Hepatic stellate cell (primary cell): ENCODE results near the gene ATF6.

Experiments
- DNase-seq: peaks from one replicate; pipeline ENCODE4 v3.0.0; 2011; ENCODE audit warnings: low spot score

Gene ATF6

GRCh38 chr1:161900160-161900559 lies 134.0 kb downstream of the ATF6 start:
- DNase-seq = no peak

- DNase-seq = no peak
These were observed 136.1 kb downstream of the ATF6 start for GRCh38 chr1:161902182-161902581.

DNA sequence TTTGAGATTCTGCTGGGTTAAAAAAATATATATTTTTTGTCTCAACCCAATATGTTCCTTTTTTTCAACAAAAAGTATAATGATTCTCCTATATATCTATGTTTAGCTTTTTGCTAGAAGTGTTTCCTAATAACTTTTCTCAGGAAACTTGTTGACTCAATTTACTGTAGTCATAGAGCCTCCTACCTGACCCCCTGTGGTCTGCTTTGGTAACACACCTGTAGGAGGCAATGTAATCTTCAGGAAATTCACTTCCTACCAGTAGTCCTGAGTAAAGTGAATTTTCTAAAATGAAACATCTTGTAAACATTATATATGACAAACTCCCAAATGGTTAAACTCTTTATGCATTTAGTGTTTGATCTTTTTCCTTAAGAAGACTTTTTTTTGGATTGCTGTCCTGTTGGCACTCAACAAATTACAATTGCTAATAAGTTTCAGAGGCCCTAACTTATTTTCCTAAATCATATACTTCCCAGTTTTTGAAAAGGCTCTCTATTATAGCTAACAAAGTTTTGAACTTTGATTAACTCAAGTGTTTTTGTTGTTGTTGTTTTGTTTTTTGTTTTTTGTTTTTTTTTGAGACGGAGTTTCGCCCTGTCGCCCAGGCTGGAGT lies 139.3 kb downstream of the ATF6 start:
- peak; percentile 16 for DNase-seq

GRCh38 chr1:161907265-161907664 lies 141.1 kb downstream of the ATF6 start:
- DNase-seq = no peak

DNA sequence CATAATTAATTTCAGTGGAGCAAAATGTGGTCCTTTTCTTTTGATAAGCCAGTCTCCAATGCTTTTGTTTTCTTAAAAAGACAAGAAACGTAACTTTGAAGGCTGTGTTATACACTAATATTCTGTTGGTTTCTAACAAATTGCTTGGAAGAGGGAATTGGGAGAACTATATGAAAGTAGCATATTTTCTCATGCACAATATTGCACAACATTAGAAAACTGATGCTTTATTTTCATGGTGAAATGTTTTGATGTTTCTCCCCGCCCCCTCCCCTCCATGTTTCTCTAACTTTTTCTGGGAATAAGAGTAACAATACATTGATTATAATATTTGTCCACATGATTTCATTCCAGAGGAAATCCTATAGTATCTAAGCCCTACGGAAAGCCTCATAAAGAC lies 142.1 kb downstream of the ATF6 start:
- DNase-seq = no peak

DNA sequence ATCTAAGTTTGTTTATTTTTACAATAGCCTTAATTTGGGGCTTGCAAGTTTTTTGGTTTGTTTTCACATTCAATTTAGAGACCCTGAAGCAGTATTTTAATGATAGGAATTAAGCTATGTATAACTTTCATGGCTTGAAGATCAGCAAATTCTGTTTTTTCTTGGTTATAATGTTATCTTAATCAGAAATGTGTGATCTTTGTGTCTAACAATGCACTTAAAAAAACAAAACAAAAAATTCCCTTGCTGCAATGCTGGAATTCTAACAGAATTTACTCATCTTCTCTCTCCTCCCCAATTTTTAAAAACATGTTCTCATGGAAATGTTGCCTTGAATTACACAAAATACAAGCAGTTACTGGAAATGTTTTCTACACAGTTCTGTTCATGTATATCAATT lies 144.5 kb downstream of the ATF6 start:
- no peak for DNase-seq

DNA sequence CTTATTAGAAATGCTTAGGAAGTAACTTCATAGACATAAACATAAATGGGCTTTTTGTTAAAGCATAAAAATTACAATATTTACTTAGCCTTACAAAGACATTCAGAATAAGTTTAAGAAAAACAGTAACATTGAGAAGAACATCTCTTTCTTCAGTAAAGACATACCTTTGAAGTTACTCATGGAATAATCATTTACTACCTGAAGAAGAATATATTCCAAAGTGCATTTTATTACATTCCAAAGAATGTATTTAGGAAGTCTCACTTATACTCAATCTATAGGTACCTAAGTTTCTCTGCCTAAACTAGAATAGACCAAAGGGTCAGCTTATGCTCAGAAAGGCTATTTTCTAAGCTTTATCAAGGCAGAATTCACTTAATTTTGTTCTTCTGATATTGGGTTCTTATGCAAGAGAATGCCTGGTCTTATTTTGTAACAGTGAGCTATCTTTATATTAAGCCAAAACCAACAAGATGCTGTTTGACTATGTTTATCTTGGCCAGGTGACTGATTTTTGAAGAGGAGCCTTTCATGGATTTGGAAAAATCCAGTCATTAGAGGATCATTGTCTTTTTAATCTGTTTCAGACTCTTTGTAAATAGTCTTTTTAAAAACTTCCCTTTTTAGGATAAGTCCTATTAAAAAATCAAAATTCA lies 147.5 kb downstream of the ATF6 start:
- no peak for DNase-seq

DNA sequence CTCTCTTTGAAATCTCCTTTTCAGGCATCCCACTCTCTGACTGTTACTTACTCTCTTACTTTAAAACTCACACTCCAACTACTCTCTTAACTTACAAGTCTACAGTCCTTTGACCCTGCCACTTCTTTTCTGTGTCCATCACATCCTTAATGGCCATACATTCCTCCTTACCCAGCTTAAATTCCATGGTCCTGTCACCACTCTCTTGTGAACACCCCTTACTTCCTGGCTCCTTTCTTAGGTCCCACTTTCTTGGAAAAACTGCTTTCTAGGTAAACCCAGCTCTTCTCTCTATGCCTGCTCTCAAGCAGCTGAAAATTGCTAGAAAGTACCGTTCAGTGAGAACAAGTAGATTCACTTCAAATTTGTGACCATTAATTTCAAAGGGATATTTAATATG lies 148.5 kb downstream of the ATF6 start:
- DNase-seq = no peak

GRCh38 chr1:161915051-161915503 lies 149.0 kb downstream of the ATF6 start:
- DNase-seq = no peak

- DNase-seq = no peak
These were observed 149.9 kb downstream of the ATF6 start for GRCh38 chr1:161915978-161916377.

- no peak for DNase-seq
These were observed 153.1 kb downstream of the ATF6 start for GRCh38 chr1:161919229-161919628.

DNA sequence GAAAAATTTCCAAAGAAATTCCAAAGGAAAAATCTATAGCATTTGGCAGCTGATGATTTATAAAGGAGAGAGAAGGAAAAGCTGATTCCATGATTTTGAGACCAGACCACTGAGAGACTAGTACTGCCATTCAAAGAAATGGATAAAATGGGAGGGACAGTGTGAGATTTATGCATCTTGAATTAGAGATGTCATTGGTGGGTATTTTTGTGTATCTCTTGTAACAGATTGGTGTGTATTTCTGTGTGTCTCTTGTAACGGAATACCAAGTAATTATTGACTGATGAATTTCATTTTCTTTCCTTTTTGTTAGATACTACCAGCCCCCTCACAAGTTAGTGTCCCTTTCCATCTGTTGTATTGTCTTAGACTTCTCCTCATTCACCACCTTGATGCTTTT lies 155.4 kb downstream of the ATF6 start:
- DNase-seq = no peak

DNA sequence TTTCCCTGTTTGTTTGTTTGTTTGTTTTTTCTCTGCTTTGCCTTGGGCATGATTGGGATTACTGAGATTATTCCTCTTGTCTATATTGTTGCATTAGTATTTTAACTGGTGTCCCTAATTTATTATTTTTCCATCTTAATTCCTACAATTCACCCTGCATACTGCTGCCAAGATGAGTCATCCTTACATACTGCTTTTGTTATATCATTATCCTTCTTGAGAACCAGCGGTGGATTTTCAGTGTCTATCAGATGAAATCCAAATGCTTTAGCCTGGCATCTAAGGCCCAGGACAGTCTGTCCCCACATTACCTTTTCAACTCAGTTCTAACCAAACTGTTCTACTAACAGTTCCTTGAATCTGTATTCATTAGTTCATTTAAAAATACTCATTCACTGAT lies 155.9 kb downstream of the ATF6 start:
- DNase-seq = peak; percentile 29

- DNase-seq = no peak
These were observed 161.9 kb downstream of the ATF6 start for GRCh38 chr1:161928056-161928455.

DNA sequence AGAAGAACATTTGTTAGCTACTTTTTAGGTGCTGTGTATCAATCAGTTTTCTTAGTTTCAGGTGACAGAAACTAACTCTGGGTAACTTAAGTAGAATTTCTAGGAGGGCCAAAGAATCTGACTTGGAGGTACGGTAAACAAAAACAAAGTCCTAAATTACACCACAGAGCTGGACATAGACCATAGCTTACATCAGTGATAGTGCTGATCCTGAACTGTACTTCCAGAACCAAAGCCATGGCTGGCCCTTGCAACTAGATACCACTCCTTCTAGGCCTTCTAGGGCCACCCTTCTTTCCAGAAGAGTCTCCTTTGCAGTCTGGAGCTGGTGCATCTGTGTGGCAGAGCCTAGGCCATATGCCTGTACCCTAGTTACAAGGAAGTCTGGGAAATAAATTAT lies 163.0 kb downstream of the ATF6 start:
- DNase-seq = no peak

- DNase-seq = no peak
These were observed 163.9 kb downstream of the ATF6 start for GRCh38 chr1:161930064-161930463.

GRCh38 chr1:161932668-161933067 lies 166.5 kb downstream of the ATF6 start:
- no peak for DNase-seq

DNA sequence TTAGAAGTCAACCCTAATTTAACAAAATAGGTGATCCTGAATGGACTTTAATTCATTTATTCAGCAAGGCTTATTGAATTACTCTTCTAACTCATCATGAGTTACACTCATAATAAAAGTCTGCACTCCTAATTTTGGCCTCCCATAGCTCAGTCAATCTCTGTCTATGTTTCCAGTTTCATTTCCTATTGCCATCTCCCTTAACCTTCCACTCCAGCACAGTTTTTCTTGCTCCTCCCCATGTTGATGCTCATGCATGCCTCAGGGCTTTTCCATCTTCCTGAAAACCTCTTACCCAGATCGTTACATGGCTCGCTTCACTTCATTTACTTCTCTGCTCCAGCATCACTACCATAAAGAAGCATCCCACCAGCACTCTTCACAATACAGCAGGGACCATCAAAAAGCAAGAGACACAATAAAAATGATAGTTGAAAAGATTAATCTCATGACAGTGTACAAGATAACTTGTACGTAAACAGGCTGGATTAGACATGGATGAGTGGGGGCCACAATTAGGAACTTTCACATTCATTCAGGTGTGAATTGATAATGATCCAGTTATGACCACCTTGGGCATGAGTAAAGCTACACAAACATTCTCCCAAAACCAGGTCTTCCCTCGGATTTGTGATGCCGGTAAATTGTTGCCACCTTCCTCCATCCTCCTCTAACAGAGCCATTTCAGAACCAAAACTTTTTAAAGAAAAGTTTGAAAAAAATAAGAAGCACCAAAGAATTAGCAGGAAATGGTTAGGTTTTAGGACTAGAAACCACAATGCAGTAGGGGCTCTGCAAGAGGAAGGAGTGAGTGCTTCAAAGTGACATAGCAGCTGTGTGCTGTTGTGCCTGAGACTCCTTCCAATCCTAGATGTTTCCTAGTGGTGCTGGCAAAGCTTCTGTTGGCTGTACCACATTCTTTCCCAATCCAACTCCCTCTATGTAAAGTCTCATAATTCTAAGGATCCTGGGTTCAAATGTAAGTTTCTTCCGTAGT lies 167.8 kb downstream of the ATF6 start:
- no peak for DNase-seq

DNA sequence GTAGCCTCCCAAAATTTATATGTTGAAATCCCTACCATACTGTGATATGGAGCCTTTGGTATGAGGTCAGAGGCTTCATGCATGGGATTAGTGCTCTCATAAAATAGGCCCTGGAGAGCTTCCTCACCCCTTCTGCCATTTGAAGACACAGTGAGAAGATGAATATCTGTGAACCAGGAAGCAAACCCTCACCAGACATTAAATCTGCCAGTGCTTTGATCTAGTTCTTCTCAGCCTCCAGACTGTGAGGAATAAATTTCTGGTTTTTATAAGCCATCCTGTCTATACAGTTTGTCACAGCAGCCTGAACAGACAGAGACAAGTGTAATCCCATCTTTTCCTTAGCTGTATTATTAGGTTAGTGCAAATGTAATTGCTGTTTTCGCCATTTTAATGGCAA lies 169.1 kb downstream of the ATF6 start:
- no peak for DNase-seq

GRCh38 chr1:161936786-161937185 lies 170.7 kb downstream of the ATF6 start:
- DNase-seq = no peak

GRCh38 chr1:161940866-161941591 lies 174.9 kb downstream of the ATF6 start:
- no peak for DNase-seq
